CD4-positive, alpha-beta T cell treated with Interleukin-1 beta for 1 hour (primary cell): Measurements from ENCODE around the gene CLASP2.
"Not testable (repeated sequence)": the region's sequence is repeated elsewhere in the genome, so short reads cannot be mapped to it uniquely, and the experiment has no call there.

ENCODE experiments used
- DNase-seq, 2 donors: peaks; one replicate each; pipeline ENCODE4 v3.0.0-alpha.2; 2020 to 2022

CLASP2 gene

GRCh38 chr3:33447256-33447625 is 270.8 kb downstream of the CLASP2 start:
- not testable (repeated sequence) for DNase-seq
